OCI-M2 (cell line): Measurements from ENCODE around the gene HECTD1.

Experiments
- DNase-seq: peaks from one replicate; lab custom pipeline; 2025; ENCODE audit not compliant: unreplicated experiment; lab: John Stamatoyannopoulos, UW

The HECTD1 gene

DNA sequence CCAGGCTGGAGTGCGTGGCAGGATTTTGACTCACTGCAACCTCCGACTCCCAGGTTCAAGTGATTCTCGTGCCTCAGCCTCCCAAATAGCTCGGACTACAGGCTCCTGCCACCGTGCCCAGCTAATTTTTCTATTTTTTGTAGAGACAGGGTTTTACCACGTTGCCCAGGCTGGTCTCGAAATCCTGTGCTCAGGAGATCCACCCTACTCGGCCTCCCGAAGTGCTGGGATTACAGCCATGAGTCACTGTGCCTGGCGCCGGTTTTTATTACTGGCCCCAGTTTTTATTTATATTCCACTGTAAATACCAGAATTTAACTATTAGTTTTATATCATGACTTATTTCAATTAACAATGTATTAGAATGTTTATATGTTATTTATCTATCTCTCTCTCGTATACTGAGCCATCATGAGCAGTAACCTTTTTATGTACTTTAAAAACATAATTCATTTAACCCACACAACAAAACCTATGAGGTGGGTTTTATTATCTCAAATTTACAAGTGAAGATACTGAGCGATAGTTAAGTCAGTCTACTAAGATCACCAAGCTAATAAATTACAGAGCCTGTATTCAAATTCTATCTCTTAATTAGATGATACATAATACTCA is 47.8 kb downstream of the HECTD1 start:
- DNase-seq = no peak

DNA sequence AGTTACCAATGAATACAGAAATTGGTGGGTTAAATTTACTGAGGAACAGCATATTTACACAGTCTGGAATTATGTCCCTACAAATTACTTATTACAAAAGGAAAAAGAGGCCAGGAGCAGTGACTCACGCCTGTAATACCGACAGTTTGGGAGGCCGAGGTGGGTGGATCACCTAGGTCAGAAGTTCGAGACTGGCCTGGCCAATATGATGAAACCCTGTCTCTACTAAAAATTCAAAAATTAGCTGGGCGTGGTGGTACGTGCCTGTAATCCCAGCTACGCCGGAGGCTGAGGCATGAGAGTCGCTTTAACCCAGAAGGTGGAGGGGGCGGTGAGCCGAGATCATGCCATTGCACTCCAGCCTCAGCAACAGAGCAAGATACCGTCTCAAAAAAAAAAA is 52.6 kb downstream of the HECTD1 start:
- no peak for DNase-seq

DNA sequence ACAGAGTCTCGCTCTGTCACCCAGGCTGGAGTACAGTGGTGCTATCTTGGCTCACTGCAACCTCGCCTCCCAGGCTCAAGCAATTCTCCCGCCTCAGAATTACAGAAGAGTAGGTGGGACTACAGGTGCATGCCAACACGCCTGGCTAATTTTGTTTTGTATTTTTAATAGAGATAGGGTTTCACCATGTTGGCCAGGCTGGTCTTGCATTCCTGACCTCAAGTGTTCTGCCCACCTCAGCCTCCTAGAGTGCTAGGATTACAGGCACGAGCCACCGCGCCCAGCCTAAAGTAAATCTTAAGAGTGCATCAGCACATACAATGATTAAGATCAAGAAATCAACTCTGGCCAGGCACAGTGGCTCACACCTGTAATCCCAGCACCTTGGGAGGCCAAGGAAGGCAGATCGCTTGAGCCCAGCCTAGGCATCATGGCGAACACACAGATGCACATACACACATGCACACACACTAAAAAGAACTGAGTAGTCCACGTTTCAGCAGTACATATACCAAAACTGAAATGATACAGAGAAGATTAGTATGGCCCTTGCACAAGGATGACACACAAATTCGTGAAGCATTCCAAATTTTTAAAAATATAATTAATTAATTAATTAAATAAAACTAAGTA is 65.0 kb downstream of the HECTD1 start:
- DNase-seq = no peak

- DNase-seq = no peak
Measured at GRCh38 chr14:31139301-31139847, 68.2 kb downstream of the HECTD1 start.

DNA sequence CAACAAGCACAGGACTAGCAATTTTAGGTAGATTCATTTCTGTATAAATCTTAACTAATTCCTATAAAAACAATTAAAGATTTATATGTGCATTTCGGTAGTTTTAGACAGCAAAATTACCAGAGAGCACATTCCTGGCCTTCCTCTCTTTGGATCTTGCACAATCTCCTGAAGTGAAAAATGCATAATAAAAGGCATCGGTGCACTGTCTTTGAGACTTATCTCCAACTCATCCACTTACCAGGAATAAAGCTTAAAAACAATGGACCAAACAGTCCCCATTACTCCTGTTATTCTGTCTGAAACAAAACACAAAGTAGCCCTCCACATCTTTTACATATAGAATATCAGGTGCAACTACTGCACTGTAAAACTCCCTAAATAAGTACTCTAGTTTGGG is 69.3 kb downstream of the HECTD1 start:
- DNase-seq = no peak

- DNase-seq = no peak
Measured at GRCh38 chr14:31137214-31137889, 70.2 kb downstream of the HECTD1 start.

- DNase-seq = no peak
Measured at GRCh38 chr14:31133133-31133532, 74.5 kb downstream of the HECTD1 start.

GRCh38 chr14:31128601-31129526 is 78.7 kb downstream of the HECTD1 start:
- DNase-seq = no peak

- DNase-seq = no peak
Measured at GRCh38 chr14:31127690-31128089, 79.9 kb downstream of the HECTD1 start.

DNA sequence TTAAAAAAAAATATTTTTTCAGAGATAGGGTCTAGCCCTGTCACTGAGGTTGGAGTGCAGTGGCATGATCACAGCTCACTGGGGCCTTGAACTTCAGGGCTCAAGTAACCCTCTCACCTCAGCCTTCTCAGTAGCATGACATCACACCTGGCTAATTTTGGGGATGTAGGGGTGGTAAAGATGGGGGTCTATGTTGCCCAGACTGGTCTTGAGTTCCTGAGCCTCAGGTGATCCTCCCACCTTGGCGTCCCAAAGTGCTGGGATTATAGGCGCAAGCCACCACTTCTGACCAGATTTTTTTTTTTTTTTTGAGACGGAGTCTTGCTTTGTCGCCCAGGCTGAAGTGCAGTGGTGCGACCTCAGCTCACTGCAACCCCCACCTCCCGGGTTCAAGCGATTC is 80.9 kb downstream of the HECTD1 start:
- no peak for DNase-seq

DNA sequence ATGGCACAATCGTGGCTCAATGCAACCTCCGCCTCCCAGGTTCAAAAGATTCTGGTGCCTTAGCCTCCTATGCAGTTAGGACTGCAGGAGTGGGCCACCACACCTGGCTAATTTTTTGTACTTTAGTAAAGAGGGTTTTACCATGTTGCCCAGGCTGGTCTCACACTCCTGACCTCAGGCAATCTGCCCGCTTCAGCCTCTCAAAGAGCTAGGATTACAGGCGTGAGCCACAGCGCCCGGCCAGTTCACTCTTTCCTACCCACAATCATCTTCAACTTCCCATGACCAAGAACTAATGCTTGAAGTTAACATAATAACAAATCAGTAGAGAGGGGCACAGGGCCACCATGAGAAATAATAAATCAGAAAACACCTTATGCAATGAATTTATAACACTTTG is 82.4 kb downstream of the HECTD1 start:
- DNase-seq = no peak

GRCh38 chr14:31124197-31124596 is 83.4 kb downstream of the HECTD1 start:
- DNase-seq = no peak

DNA sequence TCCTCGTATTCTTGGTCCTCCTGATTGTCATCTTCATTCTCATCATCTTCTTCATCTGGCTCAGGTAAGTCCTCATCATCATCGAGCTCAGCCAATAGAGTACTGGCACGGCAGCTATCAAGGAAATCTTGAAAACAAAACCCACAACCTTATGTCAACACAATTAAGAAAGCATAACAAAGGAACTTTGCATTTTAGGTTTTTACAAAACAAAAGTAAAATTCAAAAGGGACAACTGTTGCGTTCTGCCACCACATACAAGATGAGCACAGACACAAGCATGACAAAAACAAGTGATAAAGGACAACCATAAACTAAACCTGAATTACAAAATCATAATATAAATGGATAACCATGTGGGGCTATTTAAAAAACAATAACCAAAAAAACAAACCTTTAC is 84.7 kb downstream of the HECTD1 start:
- DNase-seq = no peak

GRCh38 chr14:31122098-31122611 is 85.4 kb downstream of the HECTD1 start:
- no peak for DNase-seq

DNA sequence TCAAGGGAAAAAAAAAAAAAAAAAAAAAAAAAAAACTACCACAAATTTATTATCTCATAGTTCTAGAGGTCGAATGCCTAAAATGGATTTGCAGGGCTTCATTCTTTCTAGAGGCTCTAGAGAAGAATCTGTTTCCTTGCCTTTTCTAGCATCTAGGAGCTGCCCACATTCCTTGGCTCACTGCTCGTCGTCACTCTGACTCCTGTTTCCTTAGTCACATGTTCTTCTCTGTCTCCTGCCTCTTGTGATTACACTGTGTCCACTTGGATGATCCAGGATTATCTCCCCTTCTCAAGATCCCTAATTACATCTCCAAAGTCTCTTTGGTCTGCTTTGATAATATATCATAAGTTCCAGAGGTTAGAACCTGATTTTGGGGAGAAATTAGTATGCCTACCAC is 88.7 kb downstream of the HECTD1 start:
- DNase-seq = no peak

GRCh38 chr14:31113794-31114193 is 93.8 kb downstream of the HECTD1 start:
- no peak for DNase-seq

DNA sequence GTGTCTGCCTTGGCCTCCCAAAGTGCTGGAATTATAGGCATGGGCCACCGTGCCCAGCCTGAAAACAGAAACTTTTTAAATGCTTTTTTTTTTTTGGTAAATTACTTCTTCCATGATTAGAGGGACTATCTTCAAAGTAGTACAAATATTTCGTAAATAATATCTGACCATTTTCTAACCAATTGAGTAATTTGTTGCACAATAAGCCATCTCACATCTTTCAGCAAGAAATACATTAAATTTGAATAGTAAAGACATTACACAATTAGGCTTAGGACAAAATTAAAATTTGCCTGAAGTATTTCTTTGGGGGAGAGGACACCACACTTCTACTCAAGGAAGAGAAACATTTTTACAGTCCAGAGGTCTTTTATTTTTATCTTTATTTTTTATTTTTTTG is 96.7 kb downstream of the HECTD1 start:
- DNase-seq = no peak

GRCh38 chr14:31109257-31109656 is 98.3 kb downstream of the HECTD1 start:
- DNase-seq = no peak

DNA sequence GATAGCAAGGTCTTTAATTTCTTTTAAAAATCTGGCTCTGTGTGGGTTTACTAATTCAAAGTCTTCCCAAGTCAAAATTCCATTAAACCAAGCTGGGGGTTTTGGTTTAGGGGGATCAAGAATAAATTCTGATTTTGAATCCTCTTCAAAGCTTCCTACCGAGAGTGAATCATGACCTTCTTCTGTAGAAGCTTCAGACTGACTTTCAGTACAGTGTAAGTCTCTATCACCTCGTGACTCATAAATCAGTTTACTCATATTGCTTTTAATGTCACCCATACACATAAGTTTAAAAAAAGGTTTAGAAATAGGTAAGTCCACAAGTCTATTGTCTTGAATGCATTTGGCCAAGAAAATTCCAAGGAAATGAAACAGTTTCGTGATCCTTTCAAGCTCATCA is 100.8 kb downstream of the HECTD1 start:
- no peak for DNase-seq

GRCh38 chr14:31097081-31097480 is 110.5 kb downstream of the HECTD1 start:
- DNase-seq = no peak

DNA sequence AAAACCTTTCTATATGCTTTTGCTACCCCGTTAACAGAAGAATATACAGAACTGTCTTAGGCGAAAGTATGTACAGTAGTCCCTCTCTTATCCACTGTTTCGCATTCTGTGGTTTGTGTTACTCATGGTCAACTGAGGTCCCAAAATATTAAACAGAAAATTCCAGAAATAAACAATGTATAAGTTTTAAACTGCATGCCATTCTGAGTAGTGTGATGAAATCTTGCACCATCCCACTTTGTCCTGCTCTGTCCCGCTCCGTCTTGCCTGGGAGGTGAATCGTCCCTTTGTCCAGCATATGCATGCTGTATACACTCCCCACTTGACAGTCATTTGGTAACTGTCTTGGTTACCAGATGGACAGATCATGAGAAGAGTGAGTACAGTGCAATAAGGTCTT is 111.3 kb downstream of the HECTD1 start:
- DNase-seq = no peak
